Hematopoietic multipotent progenitor cell treated with erythropoietin and hydrocortisone succinate and interleukin-3 and kit ligand, for 15 days (in vitro differentiated cells): Measurements from ENCODE around the gene SLC47A2.
A peak's percentile ranks its signal among the peaks of the same experiment; 100 is the strongest.

ENCODE experiments used
- DNase-seq: peaks from one replicate; pipeline ENCODE4 v3.0.0-alpha.2; 2015; ENCODE audit warnings: low spot score

SLC47A2 gene

GRCh38 chr17:19747829-19748806 is 31.7 kb upstream of the SLC47A2 start, which contains the start of gene ALDH3A1:
Gene ALDH3A1 (minus strand): TSS chr17:19748298. CDS start chr17:19745129, 3,169 bp downstream.
- no peak for DNase-seq

DNA sequence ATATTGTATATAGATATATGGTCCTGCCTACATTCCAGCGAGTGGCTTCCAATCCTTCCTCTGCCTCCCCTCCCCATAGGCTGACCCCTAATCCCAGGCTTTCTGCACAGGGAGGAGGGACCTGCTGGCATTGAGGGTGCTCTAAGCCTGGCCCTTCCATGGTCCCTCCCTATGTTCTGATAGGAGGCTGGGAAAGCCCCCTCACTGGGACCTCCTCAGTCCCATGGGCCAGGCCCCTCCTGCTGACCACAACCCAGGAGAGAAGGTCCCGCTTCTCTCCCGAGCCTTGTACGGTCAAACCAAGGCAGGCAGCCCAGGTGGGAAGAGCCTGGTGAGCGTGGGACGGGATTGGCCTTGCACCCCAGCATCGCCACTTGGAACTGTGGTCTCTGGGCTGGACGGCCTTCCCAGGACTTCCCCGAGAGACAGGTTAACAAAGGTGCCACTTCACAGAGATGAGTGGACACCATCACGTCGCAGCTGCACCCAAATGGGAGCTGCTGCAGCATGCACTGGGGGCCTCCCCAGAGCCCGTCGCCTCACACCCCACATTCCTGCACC is 30.9 kb upstream of the SLC47A2 start:
- no peak for DNase-seq

- no peak for DNase-seq
These were observed 30.1 kb upstream of the SLC47A2 start for GRCh38 chr17:19746517-19746916.

- peak; percentile 64 for DNase-seq
These were observed 28.8 kb upstream of the SLC47A2 start for GRCh38 chr17:19744922-19745757.

DNA sequence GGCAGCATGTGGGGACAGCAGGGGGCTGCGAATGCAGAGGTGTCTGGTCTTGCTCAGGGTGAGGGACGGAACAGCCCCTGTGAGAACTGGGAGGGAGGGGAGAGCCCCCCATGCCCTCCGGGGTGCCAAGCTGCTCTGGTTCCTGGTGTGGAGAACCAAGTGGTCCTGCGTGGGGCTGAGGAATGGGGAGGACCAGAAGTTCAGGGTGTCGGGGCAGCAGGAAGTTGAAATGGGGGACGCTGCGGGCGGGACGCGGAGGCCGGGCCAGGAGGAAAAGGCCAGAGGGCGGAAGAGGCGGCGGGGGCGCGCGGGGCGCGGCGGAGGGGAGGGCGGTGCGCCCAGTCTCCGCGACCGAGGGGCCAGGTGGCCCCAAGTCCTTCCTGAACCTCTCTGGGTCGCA is 28.1 kb upstream of the SLC47A2 start:
- no peak for DNase-seq

- no peak for DNase-seq
These were observed 27.0 kb upstream of the SLC47A2 start for GRCh38 chr17:19743101-19744100.

- no peak for DNase-seq
These were observed 26.1 kb upstream of the SLC47A2 start for GRCh38 chr17:19742495-19742894.

DNA sequence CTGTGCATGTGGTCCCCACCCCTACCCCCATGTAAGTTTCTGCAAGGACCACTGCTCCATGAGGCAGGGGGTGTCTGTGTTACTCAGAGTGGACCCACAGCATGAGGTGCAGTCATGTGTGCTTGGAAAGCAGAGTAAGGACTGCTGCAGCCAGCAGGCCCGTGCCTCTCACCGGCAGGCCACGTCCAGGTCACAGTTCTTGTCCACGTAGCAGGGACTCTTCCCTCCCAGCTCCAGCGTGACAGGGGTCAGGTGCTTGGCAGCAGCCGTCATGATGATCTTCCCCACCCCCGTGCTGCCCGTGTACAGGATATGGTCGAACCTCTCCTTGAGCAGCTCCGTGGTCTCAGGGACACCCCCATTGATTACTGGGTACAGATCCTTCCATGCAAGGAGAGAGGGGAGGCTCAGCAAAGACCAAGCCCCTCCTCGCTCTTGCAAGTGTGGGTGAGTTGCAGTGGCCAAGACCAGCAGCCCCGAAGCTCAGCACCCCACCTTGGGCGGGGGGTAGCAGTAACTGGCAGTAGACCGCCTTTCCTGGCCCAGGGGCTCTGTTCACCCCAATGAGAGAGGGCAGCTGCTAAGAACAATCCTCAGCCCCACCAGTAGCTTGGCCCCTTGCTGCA is 25.6 kb upstream of the SLC47A2 start:
- no peak for DNase-seq

- DNase-seq = no peak
These were observed 24.5 kb upstream of the SLC47A2 start for GRCh38 chr17:19740933-19741332.

- no peak for DNase-seq
These were observed 23.1 kb upstream of the SLC47A2 start for GRCh38 chr17:19739241-19740201.

GRCh38 chr17:19738757-19739156 is 22.4 kb upstream of the SLC47A2 start:
- no peak for DNase-seq

- no peak for DNase-seq
These were observed 21.7 kb upstream of the SLC47A2 start for GRCh38 chr17:19738073-19738449.

DNA sequence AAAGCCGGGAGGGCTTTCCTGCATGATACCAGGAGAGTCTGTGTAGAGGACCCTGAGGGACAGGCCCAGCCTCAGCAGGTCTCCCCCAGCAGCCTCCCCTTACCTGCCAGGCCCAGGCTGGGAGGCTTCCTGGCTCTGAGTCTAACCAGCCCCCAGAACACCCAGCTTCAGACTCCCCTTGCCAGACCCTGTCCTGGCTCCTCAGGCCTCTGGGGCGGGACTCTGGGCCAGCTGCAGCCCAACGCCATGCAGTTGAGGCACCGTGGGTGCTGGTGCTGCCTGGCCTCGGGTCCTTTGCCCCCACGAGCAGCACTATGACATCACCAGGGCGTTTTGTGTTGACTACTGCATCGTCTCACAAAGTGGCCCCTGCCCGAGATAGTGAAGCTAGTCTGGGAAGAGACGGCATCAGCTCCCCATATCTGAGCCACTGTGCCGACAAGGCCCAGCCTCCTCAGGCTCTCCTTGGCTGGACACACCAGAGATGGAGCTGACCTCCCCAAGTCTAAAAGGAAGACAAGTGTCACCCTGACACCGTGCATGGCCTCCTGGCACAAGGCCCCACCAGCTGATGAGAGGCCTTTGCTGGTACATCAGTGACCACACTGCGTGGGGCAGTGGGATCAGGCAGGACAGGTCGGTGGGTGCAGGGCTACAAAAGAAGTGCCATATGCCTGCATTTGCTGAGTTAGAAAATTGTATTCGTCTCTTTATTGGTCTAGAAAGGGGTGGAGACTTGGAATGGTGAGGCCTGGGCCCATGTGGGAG is 21.1 kb upstream of the SLC47A2 start:
- DNase-seq = no peak

GRCh38 chr17:19736071-19736470 is 19.7 kb upstream of the SLC47A2 start:
- no peak for DNase-seq

DNA sequence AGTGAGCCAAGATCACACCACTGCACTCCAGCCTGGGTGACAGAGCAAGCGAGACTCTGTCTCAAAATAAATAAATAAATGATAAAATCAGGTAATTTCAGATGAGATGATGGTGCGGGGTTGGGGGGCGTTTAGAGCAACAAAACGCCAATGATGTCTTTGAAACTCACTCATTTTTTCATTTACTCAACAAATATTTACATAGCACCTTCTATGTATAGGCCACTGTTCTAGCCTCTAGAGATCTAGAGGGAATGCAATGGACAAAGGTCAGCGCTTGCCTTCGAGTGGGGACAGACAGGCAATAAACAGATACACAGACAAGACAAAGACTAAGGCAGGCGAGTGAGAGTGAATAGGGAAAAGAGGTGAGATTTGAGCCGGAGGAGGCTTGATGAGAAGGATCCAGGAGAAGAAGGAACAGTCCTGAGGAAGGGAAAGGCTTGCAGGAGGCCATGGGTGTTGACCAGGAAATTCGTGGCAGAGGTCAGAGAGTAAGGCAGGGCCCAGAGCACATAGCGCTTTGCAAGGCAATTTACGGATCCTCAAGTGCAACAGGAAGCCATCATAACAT is 17.7 kb upstream of the SLC47A2 start:
- no peak for DNase-seq

DNA sequence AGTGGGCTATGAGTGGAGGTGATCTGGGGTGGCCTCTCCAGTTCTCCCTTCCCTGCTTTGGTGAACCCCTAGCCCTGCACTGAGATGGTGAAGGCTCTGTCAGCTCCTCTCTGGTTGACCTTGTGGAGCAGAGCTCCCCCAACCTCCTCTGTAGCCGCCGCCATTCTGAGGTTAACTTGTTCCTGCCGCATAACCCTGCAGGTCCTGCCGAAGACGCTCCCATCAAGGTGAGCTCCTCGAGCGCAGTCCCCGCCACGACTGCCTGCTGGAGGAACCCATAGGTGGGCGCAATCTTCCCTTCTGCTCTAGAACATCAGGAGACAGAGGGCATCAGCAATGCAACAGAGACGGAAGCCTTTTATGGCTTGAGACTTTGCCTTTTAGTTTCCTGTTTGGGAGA is 15.2 kb upstream of the SLC47A2 start:
- no peak for DNase-seq

- no peak for DNase-seq
These were observed 14.5 kb upstream of the SLC47A2 start for GRCh38 chr17:19730843-19731242.

DNA sequence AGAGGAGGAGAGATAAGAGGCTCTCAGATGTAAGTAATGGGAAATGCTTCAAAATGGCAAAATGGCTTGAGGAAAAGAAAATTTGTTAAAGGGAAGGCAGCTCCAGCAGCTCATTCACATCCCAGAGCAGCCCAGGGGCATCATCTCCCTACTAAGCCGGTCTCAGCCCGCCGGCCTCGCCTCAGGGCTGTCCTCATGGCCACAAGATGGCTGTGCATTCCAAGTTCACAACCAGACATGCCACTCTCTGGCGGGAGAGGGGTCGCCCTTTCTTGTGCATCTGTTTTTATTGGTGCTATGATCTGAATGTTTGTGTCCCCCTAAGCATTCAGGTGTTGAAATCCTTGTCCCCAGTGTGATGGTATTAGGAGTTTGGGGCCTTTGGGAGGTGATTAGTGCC is 13.5 kb upstream of the SLC47A2 start:
- DNase-seq = no peak
